Adrenal gland (tissue), 5 donors: ENCODE data around the gene MOCS2.
"Not testable (repeated sequence)": the region's sequence is repeated elsewhere in the genome, so short reads cannot be mapped to it uniquely, and the experiment has no call there.

ENCODE experiments used
- CTCF ChIP-seq, 6 experiments: fragments of 450-650 bp in 4 of 6; fragments of 200-600 bp in 2 of 6; sonication (generic) in 1 of 6; IDR thresholded peaks; 1 replicate in 5 of 6; 2 replicates in 1 of 6; pipeline versions ENCODE4 v1.5.1 to v1.8.0; 2016 to 2021; ENCODE audit warnings: antibody characterized with exemption in 6 of 6, mild to moderate bottlenecking in 2 of 6, moderate library complexity in 1 of 6
- POLR2A ChIP-seq, 2 donors: fragments of 450-650 bp; IDR thresholded peaks; one replicate each; pipeline ENCODE4 v1.6.1; 2017; ENCODE audit warnings: antibody characterized with exemption in 2 of 2, mild to moderate bottlenecking in 2 of 2, moderate library complexity in 1 of 2
- donor health status: DM: no; HTN: no; CAD: no.

- TF ChIP-seq CTCF, POLR2A (IDR thresholded peaks at IDR 0.05): not testable (repeated sequence)
Measured at GRCh38 chr5:53112307-53112706, 2.8 kb upstream of the MOCS2 start.
